ENCODE results near the gene ISX.

DNA sequence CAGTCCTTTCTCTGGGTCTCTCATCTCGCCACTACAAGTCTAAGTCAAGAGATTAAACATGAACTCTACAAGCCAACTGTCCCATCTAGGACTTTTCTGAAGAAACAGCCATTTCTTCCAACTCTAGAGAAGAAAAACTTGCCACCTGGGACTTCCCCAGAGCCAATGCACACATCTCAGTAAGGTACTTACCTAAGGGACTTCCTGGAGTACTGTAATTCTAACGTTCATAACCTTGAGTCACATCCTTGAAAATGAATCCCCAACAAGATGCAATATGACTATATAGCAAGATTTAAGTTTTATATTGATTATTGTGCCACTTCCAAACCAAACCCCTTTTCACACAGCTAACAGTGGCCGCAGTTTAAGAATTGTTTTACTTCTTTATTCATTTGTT is 11.9 kb upstream of the ISX start:
- TF ChIP-seq POLR2A (IDR thresholded peaks at IDR 0.05; ENCODE audit: low read depth, low read length) (no peak), TAF1 (IDR thresholded peaks at IDR 0.05; ENCODE audit: low read depth, low read length) (no peak), SPI1 (IDR thresholded peaks at IDR 0.05; ENCODE audit: low read depth, low read length) (no peak), POU2F2 (IDR thresholded peaks at IDR 0.05; ENCODE audit: low read depth, low read length) (no peak), POLR2AphosphoS5 (IDR thresholded peaks at IDR 0.05; ENCODE audit: low read depth, low read length) (no peak)
